Measurements from ENCODE around the gene PLA2G2C.
A peak's percentile ranks its signal among the peaks of the same experiment; 100 is the strongest.

Gene PLA2G2C

DNA sequence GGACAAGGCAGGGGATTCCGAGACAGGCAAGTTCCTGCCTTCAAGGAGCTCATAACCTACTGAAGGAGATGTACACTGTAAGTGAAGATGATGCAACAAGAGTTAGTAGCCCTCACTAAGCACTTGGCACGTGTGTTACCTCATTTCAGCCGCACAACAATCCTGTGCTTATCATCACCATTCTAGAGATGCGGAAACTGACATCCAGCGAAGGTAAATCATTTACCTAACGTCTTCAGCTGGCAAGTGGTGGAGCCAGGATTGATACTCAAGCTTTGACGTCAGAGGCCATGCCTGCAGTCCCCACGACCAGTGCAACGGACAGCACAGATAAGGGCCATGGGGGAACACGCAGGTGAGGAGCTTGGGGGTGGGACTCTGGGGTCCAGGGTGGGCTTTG, 3.3 kb downstream of the PLA2G2C start:
- no peak for DNase-seq

GRCh38 chr1:20182415-20182814, 3.9 kb downstream of the PLA2G2C start:
- DNase-seq, result no peak

- no peak for DNase-seq
Measured at GRCh38 chr1:20180844-20181207, 5.5 kb downstream of the PLA2G2C start.

GRCh38 chr1:20180129-20180843, 6.0 kb downstream of the PLA2G2C start:
- no peak for DNase-seq

- DNase-seq, result no peak
Measured at GRCh38 chr1:20179371-20180128, 6.8 kb downstream of the PLA2G2C start.

- no peak for DNase-seq
Measured at GRCh38 chr1:20178634-20179370, 7.5 kb downstream of the PLA2G2C start.

- no peak for DNase-seq
Measured at GRCh38 chr1:20174937-20175666, 11.2 kb downstream of the PLA2G2C start.

DNA sequence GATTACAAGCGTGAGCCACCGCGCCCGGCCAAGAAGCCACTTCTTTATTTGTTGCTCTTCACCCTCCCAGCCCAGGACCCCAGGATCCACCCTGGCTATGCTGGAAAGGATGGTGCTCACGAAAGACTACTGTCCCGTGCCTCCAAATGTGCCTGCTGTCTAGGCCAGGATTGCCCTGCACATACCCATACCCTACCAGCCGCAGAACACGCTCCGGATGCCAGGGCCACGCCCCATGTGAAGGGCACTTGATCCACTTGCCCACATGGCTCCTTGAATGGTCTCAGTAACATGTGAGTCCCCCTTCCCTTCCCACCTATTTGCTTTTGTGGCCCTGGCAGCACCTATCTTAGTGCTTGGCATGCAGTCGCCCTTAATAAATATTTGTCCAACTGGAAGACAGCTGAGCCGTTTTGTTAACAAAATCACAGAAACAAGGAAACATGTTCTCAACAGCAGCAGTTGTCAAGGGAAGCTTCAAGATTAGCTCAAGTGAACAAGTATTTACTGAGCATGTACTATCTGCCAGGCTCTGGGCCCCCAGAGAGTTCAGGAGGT, 14.2 kb downstream of the PLA2G2C start:
- no peak for DNase-seq

- no peak for DNase-seq
Measured at GRCh38 chr1:20169932-20170331, 16.4 kb downstream of the PLA2G2C start.

DNA sequence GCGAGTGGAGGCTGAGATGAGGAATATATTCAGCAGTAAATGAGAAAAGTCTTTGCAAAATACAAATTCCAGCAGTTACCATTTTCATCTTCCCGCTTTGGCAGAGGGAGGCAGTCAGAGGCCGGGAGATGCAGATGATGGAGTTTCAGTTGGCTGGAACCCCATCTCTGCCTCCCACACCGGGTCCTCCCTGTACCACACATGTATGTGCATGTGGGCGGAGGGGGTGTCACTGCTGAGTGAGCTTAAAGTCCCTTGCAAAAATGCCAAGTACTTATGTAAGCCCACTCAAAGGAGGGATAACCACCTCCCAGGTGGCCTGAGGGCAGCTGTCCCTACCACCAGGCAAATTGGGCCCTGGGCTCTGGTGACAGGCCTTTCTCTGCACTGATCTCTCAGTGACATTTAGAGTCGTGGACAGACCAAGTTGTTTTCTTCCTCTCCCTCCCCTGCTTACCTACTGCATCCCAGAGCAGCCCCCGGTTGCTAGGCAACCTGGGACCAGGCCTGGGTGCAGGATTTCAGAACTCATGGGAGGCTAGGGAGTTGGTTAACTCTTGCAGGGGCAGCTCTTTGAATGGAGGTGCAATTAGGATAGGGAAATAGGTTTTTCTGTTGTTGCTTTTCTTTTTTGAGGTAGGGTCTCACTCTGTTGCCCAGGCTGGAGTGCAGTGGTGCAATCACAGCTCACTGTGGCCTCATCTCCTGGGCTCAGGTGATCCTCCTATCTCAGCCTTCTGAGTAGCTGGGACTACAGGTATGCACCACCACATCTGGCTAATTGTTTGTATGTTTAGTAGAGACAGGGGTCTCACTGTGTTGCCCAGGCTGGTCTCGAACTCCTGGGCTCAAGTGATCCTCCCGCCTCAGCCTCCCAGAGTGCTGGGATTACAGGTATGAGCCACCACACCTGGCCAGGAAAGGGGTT, 17.5 kb downstream of the PLA2G2C start:
- DNase-seq, result no peak

DNA sequence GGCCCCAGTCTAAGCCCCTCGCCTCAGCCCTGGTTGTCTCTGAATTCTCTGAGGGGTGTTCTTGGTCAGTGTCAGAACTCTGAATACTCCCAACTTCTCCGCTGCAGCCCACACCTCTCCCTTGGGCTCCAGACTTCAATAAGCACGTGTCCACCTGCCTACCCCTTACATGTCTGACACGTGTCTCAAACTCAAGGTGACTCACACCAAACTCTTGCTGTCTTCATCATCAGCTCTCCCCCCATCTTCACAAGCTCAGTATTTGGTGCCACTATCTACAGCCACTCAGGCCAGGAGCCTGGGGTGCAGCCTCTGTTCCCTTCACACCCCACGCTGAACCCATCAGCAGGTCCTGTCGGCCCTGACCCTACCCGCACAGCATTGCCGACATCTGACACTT, 19.2 kb downstream of the PLA2G2C start:
- no peak for DNase-seq

DNA sequence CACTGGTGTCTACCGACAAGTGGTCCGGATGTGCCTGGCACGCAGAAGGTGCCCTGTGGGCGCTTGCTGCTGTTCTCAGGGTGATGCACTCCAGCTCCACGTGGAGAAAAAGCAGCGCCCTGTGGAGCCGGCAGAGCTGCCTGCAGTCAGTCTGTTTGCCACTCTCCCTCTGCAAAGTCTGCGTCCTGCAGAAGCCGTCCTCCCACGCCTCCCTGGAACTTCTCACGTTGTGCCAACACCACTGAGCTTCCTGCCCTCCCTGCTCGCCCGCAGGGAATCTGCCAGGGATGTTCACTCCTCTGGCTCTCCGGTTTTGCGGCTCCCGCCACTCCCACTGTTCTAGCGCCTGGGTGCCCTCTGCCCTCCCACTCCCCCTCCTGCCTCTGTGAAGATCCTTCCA, 20.3 kb downstream of the PLA2G2C start:
- DNase-seq, result no peak

GRCh38 chr1:20165522-20165951, 20.8 kb downstream of the PLA2G2C start:
- no peak for DNase-seq

GRCh38 chr1:20164694-20165202, 21.6 kb downstream of the PLA2G2C start:
- DNase-seq, result no peak

DNA sequence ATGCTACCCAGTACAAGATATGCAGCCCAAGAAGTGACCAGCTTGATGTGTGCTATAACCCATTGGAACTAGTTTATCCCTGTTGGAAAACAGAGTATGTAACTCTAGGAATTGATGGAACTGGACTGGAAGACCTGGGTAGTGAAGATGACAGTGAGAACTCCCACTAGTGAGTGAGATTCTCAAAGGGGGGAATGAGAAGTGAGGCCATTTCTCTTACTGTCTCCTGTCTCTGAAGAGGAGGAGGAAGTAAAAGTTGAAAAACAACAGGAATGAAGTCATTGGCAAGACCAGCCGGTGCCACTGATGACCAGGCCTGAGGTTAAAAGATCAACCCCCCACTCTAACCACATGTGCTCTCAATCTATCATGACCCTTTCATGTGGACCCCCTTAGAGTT, 26.3 kb downstream of the PLA2G2C start:
- DNase-seq, result no peak

- no peak for DNase-seq
Measured at GRCh38 chr1:20158358-20159070, 27.8 kb downstream of the PLA2G2C start.

GRCh38 chr1:20154301-20154831, 32.0 kb downstream of the PLA2G2C start:
- no peak for DNase-seq

DNA sequence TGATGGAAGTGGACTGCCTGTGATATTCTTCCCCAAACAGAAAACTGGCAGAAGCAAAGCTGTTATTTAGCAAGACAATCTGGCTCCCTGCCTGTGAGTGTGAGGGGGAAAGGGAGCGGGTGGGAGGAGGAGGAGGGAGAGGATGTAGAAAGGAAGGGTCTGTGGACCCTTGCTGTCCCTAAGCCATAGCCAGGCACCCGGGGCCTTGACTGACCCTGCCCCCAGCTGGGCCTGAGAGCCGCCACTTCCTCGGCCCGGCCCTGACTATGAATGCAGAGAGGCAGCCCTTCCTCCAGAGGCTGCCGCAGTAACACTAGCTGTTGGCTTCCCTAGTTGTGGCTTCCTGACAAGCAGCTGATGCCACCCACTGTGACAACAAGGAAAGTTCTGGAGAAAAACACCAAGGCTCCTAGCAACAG, 33.3 kb downstream of the PLA2G2C start:
- DNase-seq, result peak; percentile 73

- DNase-seq, result no peak
Measured at GRCh38 chr1:20152599-20152930, 33.8 kb downstream of the PLA2G2C start.

DNA sequence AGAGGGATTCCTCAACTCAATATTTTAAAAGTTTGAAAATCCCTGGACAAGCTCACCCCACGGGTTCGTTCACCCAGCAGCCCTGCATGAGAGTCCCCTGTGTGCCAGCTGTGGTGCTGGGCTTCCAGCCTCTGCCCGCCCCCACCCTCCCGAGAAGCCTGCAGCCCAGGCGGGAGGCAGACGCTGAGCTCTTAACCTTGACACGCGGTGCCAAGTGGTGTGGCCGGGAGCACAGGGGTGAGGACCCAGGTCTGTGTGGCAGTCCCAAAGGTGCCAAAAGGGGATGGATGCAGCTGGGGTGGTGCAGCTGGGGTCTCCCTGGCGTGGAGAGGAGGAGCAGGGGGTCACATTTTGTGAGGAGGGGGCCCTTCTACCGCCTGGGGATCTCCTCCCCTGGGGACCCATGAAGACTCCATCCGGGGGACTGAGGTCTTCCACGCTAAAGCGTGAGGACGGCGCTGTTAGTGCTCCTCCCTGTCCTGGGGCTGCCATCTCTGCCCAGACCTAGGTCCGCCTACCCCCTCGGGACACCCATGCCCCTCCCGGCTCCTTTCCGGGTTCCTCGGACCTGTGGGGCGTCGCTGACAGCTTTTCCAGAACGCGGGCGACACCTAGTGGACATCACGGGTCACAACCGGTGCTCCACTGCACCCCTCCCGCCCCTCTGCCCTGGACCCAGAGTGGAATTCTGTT, 34.3 kb downstream of the PLA2G2C start:
- DNase-seq, result peak; percentile 70
